Erythroblast (primary cell): ENCODE data around the gene MRPS12.

Source experiments
- GATA1 ChIP-seq: IDR thresholded peaks from 2 replicates; pipeline ENCODE4 v1.6.1; 2011; ENCODE audit warnings: low read depth, mild to moderate bottlenecking, control low read depth, low read length, moderate library complexity
- POLR2A ChIP-seq: IDR thresholded peaks from 2 replicates; pipeline ENCODE4 v1.6.1; 2011; ENCODE audit warnings: mild to moderate bottlenecking, low read length

DNA sequence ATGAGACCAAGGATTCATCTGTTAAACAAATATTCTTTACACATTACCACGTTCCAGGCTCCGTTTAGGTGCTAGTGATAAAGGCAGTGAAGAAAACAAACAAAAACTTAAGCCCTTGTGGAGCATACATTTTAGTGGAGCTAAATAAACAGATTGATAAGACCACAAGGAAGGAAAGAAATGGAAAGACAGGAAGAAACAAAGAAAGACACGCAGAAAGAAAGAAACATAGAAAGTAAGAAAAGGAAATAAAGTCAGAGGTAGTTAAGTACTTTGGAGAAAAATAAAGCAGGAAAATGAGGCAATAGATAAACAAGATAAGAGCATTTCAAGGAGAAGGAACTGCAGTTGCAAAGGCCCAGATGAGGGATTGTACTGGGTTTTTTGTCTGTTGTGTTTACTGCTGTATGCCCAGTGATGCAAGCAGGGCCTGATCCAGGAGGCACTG, 30.0 kb upstream of the MRPS12 start:
- TF ChIP-seq POLR2A: no peak
- no peak for TF ChIP-seq GATA1
